HUES64 (cell line): Measurements from ENCODE around the gene PSIP1.
"Not testable (repeated sequence)": the region's sequence is repeated elsewhere in the genome, so short reads cannot be mapped to it uniquely, and the experiment has no call there.

Experiments
- H3K27ac ChIP-seq: 2 replicates; pipeline ENCODE4 v1.7.0; 2013; ENCODE audit warnings: low read depth, low read length, inconsistent platforms
- H3K27me3 ChIP-seq: 2 replicates; pipeline ENCODE4 v1.6.1; 2013; ENCODE audit warnings: mild to moderate bottlenecking, low read length; ENCODE audit not compliant: insufficient read depth
- H3K36me3 ChIP-seq: 2 replicates; pipeline ENCODE4 v1.6.1; 2013; ENCODE audit warnings: mild to moderate bottlenecking, low read length; ENCODE audit not compliant: insufficient read depth
- H3K4me1 ChIP-seq: 2 replicates; pipeline ENCODE4 v1.6.1; 2013; ENCODE audit warnings: mild to moderate bottlenecking, low read length, moderate library complexity; ENCODE audit not compliant: insufficient read depth
- H3K4me3 ChIP-seq: 2 replicates; pipeline ENCODE4 v1.5.1; 2013; ENCODE audit warnings: mild to moderate bottlenecking, low read length, moderate library complexity
- H3K9ac ChIP-seq: 2 replicates; pipeline ENCODE4 v1.6.1; 2013; ENCODE audit warnings: mild to moderate bottlenecking, low read depth, low read length
- H3K9me3 ChIP-seq: 2 replicates; pipeline ENCODE4 v1.6.1; 2013; ENCODE audit warnings: low read depth, low read length; ENCODE audit not compliant: insufficient read depth
- whole genome bisulfite sequencing: fragments of 150-250, 120-280 bp; methylation state at CpG from one replicate; pipeline ENCODE4 v1.1.7; 2013; ENCODE audit warnings: missing lambda C conversion rate; 5-methylcytosine and 5-hydroxymethylcytosine counted together

The PSIP1 gene

DNA sequence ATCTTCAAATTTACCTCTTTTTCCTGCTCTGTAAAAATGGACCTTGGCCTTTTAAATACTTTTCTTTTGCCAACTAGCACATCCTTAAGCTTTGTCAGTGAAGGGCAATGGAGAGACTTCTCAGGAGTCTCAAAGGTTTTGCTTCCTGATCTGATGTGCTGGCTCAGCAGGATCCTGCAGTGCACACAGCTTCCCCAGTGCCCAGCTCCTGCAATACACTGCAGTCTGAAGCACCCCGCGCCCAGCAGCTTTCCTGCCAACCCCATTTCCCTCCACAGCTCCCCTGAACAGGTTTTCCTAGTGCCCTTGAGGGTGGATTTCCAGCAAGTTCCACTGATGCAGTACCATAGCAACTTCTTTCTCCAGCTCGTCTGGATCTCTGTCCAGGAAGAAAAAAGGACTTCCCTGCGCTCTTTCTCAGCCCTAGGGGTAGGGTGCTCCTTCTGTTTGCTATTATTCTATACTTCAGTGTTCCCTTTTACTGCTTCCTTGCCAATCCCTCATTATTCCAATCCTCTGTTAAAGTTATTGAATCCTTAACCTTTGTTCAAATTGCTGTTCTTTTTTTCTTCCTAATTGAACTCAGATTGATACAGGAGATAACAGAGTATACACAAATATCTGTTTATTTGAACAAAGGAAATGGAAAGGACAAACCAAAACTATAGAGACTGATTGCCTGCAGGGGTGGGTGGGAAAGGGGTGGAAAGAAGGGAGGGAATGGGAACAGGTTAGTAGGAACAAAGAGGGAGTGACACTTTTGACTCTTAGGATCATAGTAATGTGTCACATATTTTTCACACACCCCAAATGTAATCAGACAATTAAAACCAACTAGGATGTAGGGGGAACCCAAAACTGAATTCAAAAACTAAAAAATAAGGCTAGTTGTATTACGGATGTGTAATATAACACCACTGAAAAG is 79.6 kb downstream of the PSIP1 start:
- H3K4me1 ChIP-seq, result peaks cover 7% of the 10 kb centered on the region; the same call in 1 of the 2 replicates
- no peak overlapping the region for H3K9ac ChIP-seq
- 72% methylated on average over 5 of the region's 5 CpGs for WGBS
- H3K4me3 ChIP-seq, result no peak overlapping the region
- no peaks in the 10 kb centered on the region for H3K27me3 ChIP-seq
- peaks cover 74% of the 10 kb centered on the region for H3K36me3 ChIP-seq
- no peaks in the 10 kb centered on the region for H3K9me3 ChIP-seq
- H3K27ac ChIP-seq, result 0 out of 2 replicates have a peak overlapping the region, but pooled peaks have one; percentile 4

- H3K4me3 ChIP-seq, H3K27ac ChIP-seq, H3K27me3 ChIP-seq, H3K9me3 ChIP-seq, H3K9ac ChIP-seq: not testable (repeated sequence)
- peaks cover 66% of the 10 kb centered on the region for H3K36me3 ChIP-seq
- WGBS, result 97% methylated on average over 7 of the region's 7 CpGs
- peaks cover 13% of the 10 kb centered on the region; the same call in 1 of the 2 replicates for H3K4me1 ChIP-seq
These were observed 83.1 kb downstream of the PSIP1 start for GRCh38 chr9:15427702-15428101.

DNA sequence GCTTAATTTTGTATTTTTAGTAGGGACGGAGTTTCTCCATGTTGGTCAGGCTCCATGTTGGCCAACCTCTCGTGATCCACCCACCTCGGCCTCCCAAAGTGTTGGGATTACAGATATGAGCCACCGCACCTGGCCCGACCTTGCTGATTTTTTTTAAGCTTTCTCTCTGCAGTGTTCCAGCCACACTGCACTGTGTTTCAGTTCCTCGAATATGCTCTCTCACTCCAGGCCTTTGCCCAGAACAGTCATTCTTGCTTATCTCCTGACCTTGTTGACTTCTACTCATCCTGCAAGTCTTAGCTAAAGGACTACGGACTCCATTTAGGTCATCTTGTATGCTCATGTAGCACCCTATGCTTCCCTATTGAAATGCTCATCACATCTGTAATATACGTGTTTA is 84.8 kb downstream of the PSIP1 start:
- H3K4me3 ChIP-seq, result no peak overlapping the region
- no peaks in the 10 kb centered on the region for H3K27me3 ChIP-seq
- no peaks in the 10 kb centered on the region for H3K9me3 ChIP-seq
- WGBS, result 97% methylated on average over 8 of the region's 8 CpGs
- H3K36me3 ChIP-seq, result peaks cover 62% of the 10 kb centered on the region
- peaks cover 19% of the 10 kb centered on the region; the same call in 1 of the 2 replicates for H3K4me1 ChIP-seq
- no peak overlapping the region for H3K27ac ChIP-seq
- H3K9ac ChIP-seq, result no peak overlapping the region

- peaks cover 39% of the 10 kb centered on the region for H3K36me3 ChIP-seq
- 6% methylated on average over 17 of the region's 18 CpGs for WGBS
- no peaks in the 10 kb centered on the region for H3K27me3 ChIP-seq
- peak overlapping the region; percentile 84 for H3K9ac ChIP-seq
- H3K4me1 ChIP-seq, result peaks cover 12% of the 10 kb centered on the region; the same call in 1 of the 2 replicates
- peak overlapping the region; percentile 95 for H3K4me3 ChIP-seq
- H3K27ac ChIP-seq, result peak overlapping the region; percentile 50
- no peaks in the 10 kb centered on the region for H3K9me3 ChIP-seq
These were observed 87.4 kb downstream of the PSIP1 start for GRCh38 chr9:15423231-15423985.

DNA sequence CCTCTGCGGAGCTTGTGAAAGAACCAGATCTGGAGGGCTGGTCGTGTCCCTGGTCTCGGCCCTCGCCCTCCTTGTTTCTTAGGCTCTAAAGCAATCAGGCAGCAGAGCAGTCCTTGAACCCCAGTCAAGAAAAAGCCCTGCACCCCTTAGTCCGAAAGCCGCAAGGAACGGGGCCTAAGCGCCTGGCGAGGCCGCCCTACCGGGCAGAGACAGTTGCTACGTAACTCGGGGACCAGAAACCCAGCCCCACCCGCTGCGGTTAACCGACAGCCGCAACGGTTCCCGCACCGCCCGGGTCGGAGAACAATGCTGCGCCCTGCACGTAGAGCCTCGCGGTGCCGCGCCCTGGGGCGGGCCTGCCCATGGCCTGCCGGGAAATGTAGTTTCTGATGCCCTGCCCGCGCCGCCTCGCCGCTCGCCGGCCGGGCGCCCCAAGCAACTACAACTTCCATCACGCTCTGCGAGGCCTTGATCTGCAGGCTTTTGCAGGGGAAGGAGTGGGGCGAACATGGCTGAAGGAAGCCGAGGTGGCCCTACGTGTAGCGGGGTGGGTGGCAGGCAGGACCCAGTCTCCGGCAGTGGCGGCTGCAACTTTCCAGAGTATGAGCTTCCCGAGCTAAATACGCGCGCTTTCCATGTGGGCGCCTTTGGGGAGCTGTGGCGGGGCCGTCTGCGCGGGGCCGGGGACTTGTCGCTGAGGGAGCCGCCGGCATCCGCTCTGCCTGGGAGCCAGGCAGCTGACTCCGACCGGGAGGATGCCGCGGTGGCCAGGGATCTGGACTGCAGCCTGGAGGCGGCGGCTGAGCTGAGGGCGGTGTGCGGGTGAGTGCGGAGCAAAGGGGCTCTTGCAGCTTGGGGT is 88.2 kb downstream of the PSIP1 start, which contains the start of gene SNAPC3:
SNAPC3 (plus strand) TSS at position 505 of the 859 bp plus-strand sequence; CDS start at position 509, 4 bp downstream.
- Histone ChIP-seq H3K36me3 (peaks cover 35% of the 10 kb centered on the region), H3K4me3 (peak within 1 kb of the TSS; percentile 95), H3K4me1 (peaks cover 16% of the 10 kb centered on the region; the same call in 1 of the 2 replicates), H3K27me3 (no peaks in the 10 kb centered on the region), H3K27ac (peak within 1 kb of the TSS; percentile 93), H3K9ac (peak within 1 kb of the TSS; percentile 84), H3K9me3 (no peaks in the 10 kb centered on the region)
- WGBS, result 1% methylated on average over 70 of the region's 70 CpGs

DNA sequence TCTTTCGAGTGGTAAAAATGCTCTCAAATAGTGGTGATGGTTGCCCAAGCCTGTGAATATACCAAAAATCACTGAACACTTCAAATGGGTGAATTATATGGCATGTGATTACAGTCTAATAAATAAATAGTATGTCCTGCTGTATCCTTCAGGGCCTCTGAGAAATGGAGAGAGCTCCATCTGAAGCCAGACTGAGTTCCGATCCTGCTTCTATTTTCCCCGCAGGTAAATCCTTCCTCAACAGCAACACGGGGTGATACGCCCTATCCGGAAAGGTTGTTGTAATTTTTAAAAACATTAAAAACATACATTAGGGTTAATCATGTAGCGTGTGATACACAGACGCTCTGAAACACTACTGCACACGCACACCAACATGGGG is 88.8 kb downstream of the PSIP1 start:
- Histone ChIP-seq H3K36me3 (peaks cover 32% of the 10 kb centered on the region), H3K4me1 (peaks cover 18% of the 10 kb centered on the region; the same call in 1 of the 2 replicates), H3K4me3 (peak overlapping the region; percentile 95), H3K9ac (peak overlapping the region; percentile 84), H3K27ac (peak overlapping the region; percentile 93), H3K27me3 (no peaks in the 10 kb centered on the region), H3K9me3 (no peaks in the 10 kb centered on the region)
- WGBS, result 73% methylated on average over 6 of the region's 9 CpGs

DNA sequence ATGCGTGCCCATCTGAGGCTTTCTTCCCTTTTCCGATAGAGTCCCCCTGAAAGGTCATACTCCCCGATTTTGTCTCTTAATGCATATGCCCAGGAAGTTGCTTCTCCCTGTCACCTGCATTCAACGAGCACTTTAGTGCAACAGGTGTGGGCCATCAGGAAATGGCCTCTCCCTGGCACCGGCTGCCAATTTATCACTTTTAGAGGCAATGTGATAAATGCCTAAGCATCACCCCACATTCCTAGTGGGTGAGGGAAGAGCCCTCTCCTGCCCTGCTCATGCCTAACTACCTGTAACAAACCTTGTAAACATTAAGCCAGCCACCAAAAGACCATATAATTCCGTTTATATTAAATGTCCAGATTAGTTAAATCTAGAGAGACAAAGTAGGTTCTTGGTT is 89.2 kb downstream of the PSIP1 start:
- WGBS, result 90% methylated on average over 6 of the region's 6 CpGs
- H3K9ac ChIP-seq, result 0 out of 2 replicates have a peak overlapping the region, but pooled peaks have one; percentile 84

GRCh38 chr9:15420796-15421195 is 90.0 kb downstream of the PSIP1 start:
- peaks cover 18% of the 10 kb centered on the region; the same call in 1 of the 2 replicates for H3K4me1 ChIP-seq
- peaks cover 20% of the 10 kb centered on the region for H3K36me3 ChIP-seq
- WGBS, result 79% methylated on average over 4 of the region's 5 CpGs

More for the DNA sequence above, 89.2 kb downstream of the PSIP1 start:
- H3K36me3 ChIP-seq, result peaks cover 27% of the 10 kb centered on the region
- H3K27me3 ChIP-seq, result no peaks in the 10 kb centered on the region
- no peak overlapping the region for H3K27ac ChIP-seq
- peaks cover 18% of the 10 kb centered on the region; the same call in 1 of the 2 replicates for H3K4me1 ChIP-seq
- no peaks in the 10 kb centered on the region for H3K9me3 ChIP-seq
- H3K4me3 ChIP-seq, result no peak overlapping the region

DNA sequence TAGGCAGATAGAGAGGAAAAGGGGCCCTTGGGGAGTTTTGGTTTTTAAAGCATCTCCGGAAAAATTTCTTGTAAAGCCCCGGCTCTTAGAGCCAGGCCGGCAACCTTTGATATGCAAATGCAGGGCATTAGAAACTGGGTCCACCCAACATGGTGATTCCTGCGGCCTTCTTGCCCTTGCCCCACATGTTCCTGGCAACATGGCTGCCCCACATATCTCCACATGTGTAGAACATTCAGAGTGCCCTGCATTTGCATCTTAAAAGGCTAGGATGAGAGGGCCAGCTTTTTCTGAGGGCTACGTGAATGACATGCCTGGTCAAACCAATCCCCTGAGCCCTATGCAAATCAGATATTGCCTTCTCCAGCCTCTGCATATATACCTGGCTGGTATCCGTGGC is 93.1 kb downstream of the PSIP1 start:
- Histone ChIP-seq H3K9ac (no peak overlapping the region), H3K27ac (no peak overlapping the region; the same call in 1 of the 2 replicates), H3K27me3 (no peaks in the 10 kb centered on the region), H3K4me3 (no peak overlapping the region), H3K36me3 (no peaks in the 10 kb centered on the region), H3K4me1 (peaks cover 12% of the 10 kb centered on the region; the same call in 1 of the 2 replicates), H3K9me3 (no peaks in the 10 kb centered on the region)
- WGBS, result 53% methylated on average over 6 of the region's 6 CpGs

More at GRCh38 chr9:15420796-15421195, 90.0 kb downstream of the PSIP1 start:
- Histone ChIP-seq H3K4me3 (no peak overlapping the region), H3K27ac (no peak overlapping the region), H3K27me3 (no peaks in the 10 kb centered on the region), H3K9me3 (no peaks in the 10 kb centered on the region), H3K9ac (no peak overlapping the region)

- Histone ChIP-seq H3K36me3 (no peaks in the 10 kb centered on the region), H3K27ac (no peak overlapping the region), H3K9ac (no peak overlapping the region), H3K27me3 (no peaks in the 10 kb centered on the region), H3K4me1 (peaks cover 8% of the 10 kb centered on the region; the same call in 1 of the 2 replicates), H3K9me3 (no peaks in the 10 kb centered on the region), H3K4me3 (no peak overlapping the region)
- WGBS, result 79% methylated on average over 2 of the region's 2 CpGs
These were observed 93.9 kb downstream of the PSIP1 start for GRCh38 chr9:15416880-15417279.
